ENCODE data around the gene DPM3.
"Not testable (repeated sequence)": the region's sequence is repeated elsewhere in the genome, so short reads cannot be mapped to it uniquely, and the experiment has no call there.

DPM3 gene, protein sequence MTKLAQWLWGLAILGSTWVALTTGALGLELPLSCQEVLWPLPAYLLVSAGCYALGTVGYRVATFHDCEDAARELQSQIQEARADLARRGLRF

GRCh38 chr1:155139895-155140629 lies at the start of gene DPM3:
Gene DPM3 (minus strand): TSS chr1:155140531. CDS start chr1:155140240, 291 bp downstream.
- peak; percentile 74 to 83 for DNase-seq (ENCODE audit: extremely low read depth in 1 of 2, low read depth in 1 of 2)

- DNase-seq (ENCODE audit: extremely low read depth in 1 of 2, low read depth in 1 of 2): not testable (repeated sequence)
Observed at GRCh38 chr1:155189926-155190325, 49.6 kb upstream of the DPM3 start.

- no peak for DNase-seq (ENCODE audit: extremely low read depth in 1 of 2, low read depth in 1 of 2)
Observed at GRCh38 chr1:155188268-155188667, 47.9 kb upstream of the DPM3 start.

- no peak for DNase-seq (ENCODE audit: extremely low read depth in 1 of 2, low read depth in 1 of 2)
Observed at GRCh38 chr1:155187456-155187891, 47.1 kb upstream of the DPM3 start.

- no peak for DNase-seq (ENCODE audit: extremely low read depth in 1 of 2, low read depth in 1 of 2)
Observed at GRCh38 chr1:155186794-155187455, 46.6 kb upstream of the DPM3 start.

- no peak for DNase-seq (ENCODE audit: extremely low read depth in 1 of 2, low read depth in 1 of 2)
Observed at GRCh38 chr1:155186067-155186793, 45.9 kb upstream of the DPM3 start.

GRCh38 chr1:155185783-155186066 lies 45.4 kb upstream of the DPM3 start:
- DNase-seq (ENCODE audit: extremely low read depth in 1 of 2, low read depth in 1 of 2): no peak

DNA sequence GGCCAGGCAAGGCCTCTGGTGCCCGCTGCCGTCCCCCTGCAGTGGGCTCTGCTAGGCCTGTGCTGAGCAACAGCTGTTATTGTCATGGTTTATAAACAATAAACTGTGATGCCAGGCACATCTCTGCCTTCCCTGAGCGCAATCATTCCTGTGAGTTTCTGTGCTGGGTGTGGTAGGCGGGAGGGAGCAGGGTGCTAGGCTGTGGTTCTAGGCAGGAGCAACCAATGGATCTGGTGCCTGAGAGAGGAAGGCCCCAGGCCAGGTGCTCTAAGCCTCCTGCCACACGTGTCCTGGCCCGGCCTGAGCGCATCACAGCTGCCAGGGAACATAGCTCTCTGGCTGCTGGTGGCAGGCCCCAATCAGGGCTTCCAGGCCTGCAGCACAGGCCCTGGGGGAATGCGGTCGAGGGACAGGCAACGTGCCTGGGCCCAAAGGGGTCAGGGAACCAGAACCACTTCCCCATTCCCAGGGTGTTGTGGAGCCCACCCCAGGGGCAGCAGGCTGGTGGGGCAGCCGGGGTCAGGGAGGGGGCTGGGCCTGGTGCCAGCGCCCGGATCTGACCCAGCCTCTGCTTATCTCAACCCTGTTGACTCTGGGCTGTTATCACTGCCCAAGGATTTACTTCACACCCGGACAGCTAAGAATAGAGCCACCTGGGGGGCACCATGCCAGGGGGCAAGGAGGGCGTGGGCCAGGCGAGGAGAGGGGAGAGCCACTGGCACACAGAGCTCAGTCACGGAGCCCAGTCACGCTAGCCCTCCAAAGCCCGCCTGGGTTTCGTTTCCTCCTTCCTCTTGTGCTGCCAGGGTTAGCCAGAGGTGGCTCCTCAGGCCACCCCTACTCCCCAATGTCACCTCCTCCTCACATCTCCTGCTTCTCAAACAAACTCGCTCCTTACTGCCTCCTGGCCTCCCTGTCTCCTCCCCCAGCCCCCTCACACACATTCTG lies 44.8 kb upstream of the DPM3 start:
- DNase-seq (ENCODE audit: extremely low read depth in 1 of 2, low read depth in 1 of 2): no peak

DNA sequence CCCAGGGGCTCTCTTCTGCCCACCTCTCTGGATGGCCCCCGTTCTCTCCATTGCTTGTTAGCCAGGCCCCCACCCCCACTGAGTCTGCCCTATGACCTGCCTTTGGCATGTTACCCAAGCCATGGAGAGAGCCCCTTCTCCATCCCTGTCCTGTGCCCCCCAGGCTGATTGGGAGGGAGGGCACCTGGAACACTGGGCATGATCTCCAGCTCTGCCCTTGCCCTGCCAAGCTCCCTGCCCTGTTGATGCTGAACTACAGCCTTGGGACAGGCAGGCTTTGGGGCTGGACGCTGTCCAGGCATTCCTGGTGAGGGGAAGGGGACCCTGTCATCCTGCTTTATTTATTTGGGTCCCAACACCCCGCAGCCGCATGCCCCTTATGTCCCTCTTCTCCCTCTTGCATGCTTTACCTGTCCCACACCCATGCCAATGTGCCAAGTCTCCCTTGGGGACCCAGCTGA lies 44.0 kb upstream of the DPM3 start:
- DNase-seq (ENCODE audit: extremely low read depth in 1 of 2, low read depth in 1 of 2): no peak

- DNase-seq (ENCODE audit: extremely low read depth in 1 of 2, low read depth in 1 of 2): no peak
Observed at GRCh38 chr1:155183775-155184221, 43.5 kb upstream of the DPM3 start.

DNA sequence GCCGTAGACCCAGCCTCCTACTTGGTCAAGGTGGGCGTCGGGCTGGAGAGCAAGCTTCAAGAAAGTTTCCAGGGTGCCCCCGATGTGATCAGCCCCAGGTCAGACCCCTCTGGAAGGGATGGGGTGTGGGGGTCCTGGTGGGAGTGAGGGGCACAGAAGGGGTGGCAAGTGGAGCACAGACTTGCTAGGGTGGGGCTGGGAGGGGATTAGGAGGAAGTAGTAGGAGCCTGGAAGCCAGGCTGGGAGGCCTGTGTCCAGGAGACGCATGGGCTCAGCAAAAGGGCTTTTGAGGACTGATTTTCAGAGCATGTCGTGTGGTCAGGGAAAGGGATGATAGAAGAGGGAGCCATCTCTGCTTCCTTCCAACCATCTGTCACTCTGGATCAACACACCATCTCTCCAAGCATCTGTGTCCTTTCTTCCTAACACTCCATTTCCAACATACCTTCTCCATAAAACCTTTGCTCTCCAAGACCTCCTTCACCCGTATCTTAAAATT lies 41.8 kb upstream of the DPM3 start:
- no peak for DNase-seq (ENCODE audit: extremely low read depth in 1 of 2, low read depth in 1 of 2)

DNA sequence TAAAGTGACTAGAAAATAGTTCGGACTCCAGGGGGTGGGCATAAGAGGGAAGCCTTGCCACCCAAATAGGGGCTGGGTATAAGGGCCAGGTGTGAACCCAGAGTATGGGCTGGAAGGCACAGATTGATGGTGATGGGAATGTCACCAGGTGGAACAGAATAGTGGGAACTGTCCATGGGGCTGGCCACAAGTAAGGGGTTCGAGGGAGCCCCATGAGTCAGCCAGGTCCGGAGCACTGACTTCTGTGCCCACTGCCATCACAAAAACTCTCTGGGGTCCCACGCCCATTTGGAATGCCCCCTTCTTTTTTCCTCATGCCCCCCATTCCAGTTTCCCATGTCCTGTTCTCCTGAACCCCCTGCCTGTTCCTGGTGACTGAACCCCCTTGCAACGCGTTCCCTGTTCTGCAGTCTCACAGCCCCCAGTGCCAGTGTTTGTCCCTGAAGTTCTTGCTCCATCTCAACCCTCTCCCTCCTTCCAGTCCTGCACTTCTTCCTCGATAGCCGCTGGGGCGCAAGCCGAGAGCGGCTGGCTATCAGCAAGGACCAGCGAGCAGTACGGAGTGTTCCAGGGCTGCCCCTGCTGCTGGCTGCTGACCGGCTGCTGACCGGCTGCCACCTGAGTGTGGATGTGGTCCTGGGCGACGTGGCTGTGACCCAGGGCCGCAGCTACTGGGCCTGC lies 41.2 kb upstream of the DPM3 start:
- no peak for DNase-seq (ENCODE audit: extremely low read depth in 1 of 2, low read depth in 1 of 2)

GRCh38 chr1:155179112-155180031 lies 39.0 kb upstream of the DPM3 start:
- DNase-seq (ENCODE audit: extremely low read depth in 1 of 2, low read depth in 1 of 2): no peak

GRCh38 chr1:155178441-155179111 lies 38.2 kb upstream of the DPM3 start:
- no peak for DNase-seq (ENCODE audit: extremely low read depth in 1 of 2, low read depth in 1 of 2)

- DNase-seq (ENCODE audit: extremely low read depth in 1 of 2, low read depth in 1 of 2): no peak
Observed at GRCh38 chr1:155177918-155178281, 37.6 kb upstream of the DPM3 start.

DNA sequence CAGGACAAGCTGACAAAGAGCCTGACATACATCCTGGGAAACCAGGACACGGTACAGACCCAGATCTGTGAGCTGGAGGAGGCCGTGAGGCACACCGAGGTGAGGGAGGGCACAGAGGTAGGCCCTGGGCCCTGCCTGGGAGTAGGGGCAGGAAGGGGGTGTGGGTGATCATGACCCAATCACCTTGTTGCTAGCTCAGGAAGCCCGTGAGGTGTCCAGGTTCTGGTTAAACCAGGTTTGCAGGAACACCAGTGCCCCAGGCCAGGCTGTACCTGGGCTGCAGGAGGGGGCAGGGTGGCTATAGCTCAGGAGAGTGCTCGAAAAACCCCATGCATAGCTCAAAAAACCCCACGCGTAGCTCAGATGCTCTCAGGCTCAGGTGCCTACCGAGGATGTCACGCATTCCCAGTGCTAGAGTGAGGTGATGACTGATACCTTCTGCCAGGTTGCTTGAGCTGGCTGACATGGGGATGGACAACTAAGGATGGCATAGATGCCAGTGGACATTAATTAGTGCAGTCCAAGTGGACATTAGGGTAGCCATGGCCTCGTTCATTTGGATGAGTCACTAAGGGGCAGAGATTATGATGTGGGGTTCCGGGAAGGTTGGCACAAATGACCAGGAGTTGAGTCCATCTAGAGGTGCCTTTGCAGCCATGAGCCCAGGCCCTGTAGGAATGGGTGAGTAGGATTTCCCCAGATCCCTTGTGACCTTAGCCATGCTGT lies 37.0 kb upstream of the DPM3 start:
- DNase-seq (ENCODE audit: extremely low read depth in 1 of 2, low read depth in 1 of 2): no peak

DNA sequence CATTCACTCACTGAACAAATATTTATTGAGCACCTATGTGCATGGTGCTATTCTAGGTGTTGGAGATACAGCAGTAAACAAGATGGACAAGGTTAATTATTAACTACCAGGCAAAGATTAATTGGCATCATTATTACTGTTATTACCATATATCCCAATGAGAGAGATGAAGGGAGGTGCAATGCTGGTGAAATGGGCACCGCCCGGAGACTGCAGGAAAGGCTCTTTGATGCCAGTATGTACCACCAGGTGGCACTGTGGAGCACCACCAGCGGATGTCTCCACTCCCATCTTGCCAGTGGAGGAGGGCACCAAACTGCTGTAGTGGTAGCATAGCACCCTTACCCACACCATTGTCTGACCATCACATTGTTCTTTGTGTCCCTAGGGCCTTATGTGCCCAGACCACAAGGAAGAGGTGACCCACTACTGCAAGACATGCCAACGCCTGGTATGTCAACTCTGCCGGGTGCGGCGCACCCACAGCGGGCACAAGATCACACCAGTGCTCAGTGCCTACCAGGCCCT lies 36.3 kb upstream of the DPM3 start:
- DNase-seq (ENCODE audit: extremely low read depth in 1 of 2, low read depth in 1 of 2): peak; percentile 60 to 77
